Measurements from ENCODE around the gene RASGRF1. TPM values are rescaled to one million over a fixed set of nuclear protein-coding genes. Genes with fewer than 3 reads are reported as not detected.
A peak's percentile ranks its signal among the peaks of the same experiment; 100 is the strongest.

RASGRF1 gene
- total RNA-seq, 1 donor from 2014 or later = not detected

- no peak for DNase-seq
- H3K4me3 ChIP-seq = no peak overlapping the region
- peaks cover 18% of the 10 kb centered on the region for H3K27me3 ChIP-seq (ENCODE audit: low read depth)
- intact Hi-C loops (cut with micrococcal nuclease) = no loop called here
- H3K27ac ChIP-seq (replicated peaks) = no peak overlapping the region
- no peaks in the 10 kb centered on the region for H3K36me3 ChIP-seq
- TF ChIP-seq CTCF (IDR thresholded peaks at IDR 0.05; ENCODE audit: borderline replicate concordance) = no peak
- H3K4me1 ChIP-seq = no peaks in the 10 kb centered on the region
- H3K9me3 ChIP-seq (replicated peaks) = no peaks in the 10 kb centered on the region
Observed at GRCh38 chr15:79073336-79073735, 17.2 kb downstream of the RASGRF1 start.

GRCh38 chr15:79071901-79072300 lies 18.7 kb downstream of the RASGRF1 start:
- TF ChIP-seq CTCF (IDR thresholded peaks at IDR 0.05; ENCODE audit: borderline replicate concordance) = no peak
- DNase-seq = peak; percentile 35
- H3K9me3 ChIP-seq (replicated peaks) = no peaks in the 10 kb centered on the region
- no peak overlapping the region for H3K27ac ChIP-seq (replicated peaks)
- H3K4me1 ChIP-seq = no peaks in the 10 kb centered on the region
- no peak overlapping the region for H3K4me3 ChIP-seq
- H3K36me3 ChIP-seq = no peaks in the 10 kb centered on the region
- intact Hi-C loops (cut with micrococcal nuclease) = no loop called here
- H3K27me3 ChIP-seq (ENCODE audit: low read depth) = peaks cover 18% of the 10 kb centered on the region

GRCh38 chr15:79068790-79069189 lies 21.8 kb downstream of the RASGRF1 start:
- Histone ChIP-seq H3K9me3 (replicated peaks) (no peaks in the 10 kb centered on the region), H3K4me3 (no peak overlapping the region), H3K36me3 (no peaks in the 10 kb centered on the region), H3K27ac (replicated peaks) (no peak overlapping the region), H3K4me1 (no peaks in the 10 kb centered on the region), H3K27me3 (ENCODE audit: low read depth) (peaks cover 22% of the 10 kb centered on the region)
- intact Hi-C loops (cut with micrococcal nuclease) = no loop called here
- no peak for DNase-seq
- no peak for TF ChIP-seq CTCF (IDR thresholded peaks at IDR 0.05; ENCODE audit: borderline replicate concordance)

- Histone ChIP-seq H3K27ac (replicated peaks) (no peak overlapping the region), H3K4me3 (no peak overlapping the region), H3K36me3 (no peaks in the 10 kb centered on the region), H3K9me3 (replicated peaks) (no peaks in the 10 kb centered on the region), H3K4me1 (no peaks in the 10 kb centered on the region), H3K27me3 (ENCODE audit: low read depth) (peaks cover 22% of the 10 kb centered on the region)
- no peak for TF ChIP-seq CTCF (IDR thresholded peaks at IDR 0.05; ENCODE audit: borderline replicate concordance)
- DNase-seq = no peak
- intact Hi-C loops (cut with micrococcal nuclease) = no loop called here
Observed at GRCh38 chr15:79067969-79068368, 22.6 kb downstream of the RASGRF1 start.

GRCh38 chr15:79067072-79067833 lies 23.3 kb downstream of the RASGRF1 start:
- no peak overlapping the region for H3K4me3 ChIP-seq
- no peaks in the 10 kb centered on the region for H3K36me3 ChIP-seq
- intact Hi-C loops (cut with micrococcal nuclease) = no loop called here
- H3K9me3 ChIP-seq (replicated peaks) = no peaks in the 10 kb centered on the region
- no peak overlapping the region for H3K27ac ChIP-seq (replicated peaks)
- TF ChIP-seq CTCF (IDR thresholded peaks at IDR 0.05; ENCODE audit: borderline replicate concordance) = no peak
- no peaks in the 10 kb centered on the region for H3K4me1 ChIP-seq
- DNase-seq = no peak
- peaks cover 24% of the 10 kb centered on the region for H3K27me3 ChIP-seq (ENCODE audit: low read depth)

Measured in left ventricle myocardium inferior (tissue), 1 donor.